IPS-20b (cell line): ENCODE data around the gene C17orf75.
"Not testable (repeated sequence)": the region's sequence is repeated elsewhere in the genome, so short reads cannot be mapped to it uniquely, and the experiment has no call there.

Source experiments
- H3K27ac ChIP-seq: one replicate; pipeline ENCODE4 v1.5.1; 2013; ENCODE audit warnings: low read length
- H3K27me3 ChIP-seq: 2 replicates; pipeline ENCODE4 v1.6.1; 2013; ENCODE audit warnings: mild to moderate bottlenecking, low read length, inconsistent platforms; ENCODE audit not compliant: insufficient read depth
- H3K36me3 ChIP-seq: 2 replicates; pipeline ENCODE4 v1.6.1; 2013; ENCODE audit warnings: low read depth, mild to moderate bottlenecking, inconsistent platforms, low read length, moderate library complexity; ENCODE audit not compliant: insufficient read depth
- H3K4me1 ChIP-seq: 2 replicates; pipeline ENCODE4 v1.6.1; 2013; ENCODE audit warnings: mild to moderate bottlenecking, control low read depth, inconsistent platforms, low read length, moderate library complexity; ENCODE audit not compliant: insufficient read depth
- H3K4me3 ChIP-seq: 2 replicates; pipeline ENCODE4 v1.5.1; 2013; ENCODE audit warnings: mild to moderate bottlenecking, low read length, inconsistent platforms
- H3K9ac ChIP-seq: 2 replicates; pipeline ENCODE4 v1.6.1; 2013; ENCODE audit warnings: low read depth, mild to moderate bottlenecking, inconsistent platforms, low read length, moderate library complexity
- H3K9me3 ChIP-seq: 2 replicates; pipeline ENCODE4 v1.6.1; 2013; ENCODE audit warnings: mild to moderate bottlenecking, low read depth, low read length, inconsistent platforms; ENCODE audit not compliant: insufficient read depth

Gene C17orf75

DNA sequence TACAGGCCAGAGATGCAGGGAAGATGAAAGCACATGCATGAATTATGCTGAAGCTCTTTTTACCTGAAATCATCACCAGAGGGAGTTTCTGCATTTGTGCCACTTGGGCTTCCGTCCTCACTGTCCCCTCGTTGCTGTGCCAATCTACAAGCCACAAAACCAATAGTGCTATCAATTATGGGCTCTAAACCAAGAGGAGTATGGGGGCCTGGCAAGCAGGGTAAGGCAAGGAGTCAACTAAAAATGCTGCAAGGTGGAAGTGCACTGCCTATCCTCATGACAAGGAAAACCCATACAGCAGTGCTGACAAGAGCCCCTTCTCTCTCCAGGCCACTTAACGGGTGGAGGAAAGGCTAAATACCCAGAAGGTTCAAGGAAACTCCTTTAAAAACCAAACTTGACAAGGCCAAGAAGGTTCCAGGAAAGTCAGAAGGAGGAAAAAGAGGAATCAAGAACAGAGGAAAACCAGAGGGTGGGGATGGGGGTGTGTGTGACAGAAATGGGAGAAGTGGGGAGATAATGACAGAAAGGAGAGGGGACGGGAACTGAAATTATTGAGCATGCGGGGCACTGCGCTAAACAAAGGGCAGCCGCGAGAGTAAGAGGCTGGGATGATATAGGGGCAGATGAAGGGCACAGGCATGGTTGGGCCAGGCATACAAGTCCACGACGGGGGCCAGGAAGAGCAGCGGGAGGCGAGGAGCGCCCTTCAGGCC is 674 bp downstream of the C17orf75 start:
- H3K27me3 ChIP-seq, result no peaks in the 10 kb centered on the region
- H3K9ac ChIP-seq, result peak overlapping the region; percentile 94
- H3K27ac ChIP-seq, result peak overlapping the region; percentile 49
- peaks cover 29% of the 10 kb centered on the region for H3K36me3 ChIP-seq
- H3K4me3 ChIP-seq, result peak overlapping the region; percentile 94
- H3K4me1 ChIP-seq, result peaks cover 4% of the 10 kb centered on the region; the same call in 1 of the 2 replicates
- H3K9me3 ChIP-seq, result no peaks in the 10 kb centered on the region

DNA sequence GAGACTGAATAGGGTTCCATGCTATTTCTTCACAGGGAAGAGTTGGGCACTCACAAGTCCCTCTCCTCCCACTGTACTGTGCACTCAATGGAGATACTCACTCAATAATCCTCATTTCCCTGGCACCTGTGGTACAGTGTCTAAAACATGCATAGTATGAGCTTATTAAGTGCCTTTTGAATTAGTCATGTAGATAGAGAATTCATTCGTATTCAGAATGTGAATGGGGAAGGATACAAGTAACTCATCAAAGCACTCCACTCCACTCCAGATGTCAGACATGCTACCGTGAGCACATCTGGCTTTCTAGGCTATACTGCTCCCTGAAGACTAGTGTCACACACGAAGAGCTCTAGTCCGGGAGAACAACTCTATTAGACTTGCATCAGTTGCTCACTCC is 6.3 kb downstream of the C17orf75 start:
- Histone ChIP-seq H3K27ac (no peak overlapping the region), H3K9me3 (no peaks in the 10 kb centered on the region), H3K36me3 (peaks cover 68% of the 10 kb centered on the region)

DNA sequence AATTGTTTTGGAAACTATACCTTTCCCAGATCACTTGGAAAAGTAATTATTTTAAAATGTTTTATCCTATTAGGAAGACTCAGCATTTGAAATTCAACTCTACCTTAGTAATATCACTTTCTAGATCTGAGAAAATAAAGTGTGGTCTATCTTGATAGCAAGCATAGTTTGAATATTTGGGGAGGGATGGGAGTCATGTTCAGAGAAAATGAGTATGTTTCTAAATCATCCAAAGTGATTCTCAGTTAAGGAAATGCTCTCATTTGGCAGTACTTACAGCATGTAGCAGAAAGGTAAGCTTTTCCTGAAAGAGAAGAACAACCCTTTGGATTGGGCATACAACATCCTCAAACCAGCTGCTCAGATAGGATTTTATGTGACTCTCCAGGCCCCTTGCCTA is 6.9 kb downstream of the C17orf75 start:
- H3K9me3 ChIP-seq, result no peaks in the 10 kb centered on the region
- no peak overlapping the region for H3K4me3 ChIP-seq
- no peaks in the 10 kb centered on the region for H3K27me3 ChIP-seq
- H3K36me3 ChIP-seq, result peaks cover 68% of the 10 kb centered on the region
- no peaks in the 10 kb centered on the region for H3K4me1 ChIP-seq
- no peak overlapping the region for H3K9ac ChIP-seq
- no peak overlapping the region for H3K27ac ChIP-seq

More for the DNA sequence above, 6.3 kb downstream of the C17orf75 start:
- H3K4me3 ChIP-seq, result no peak overlapping the region
- no peaks in the 10 kb centered on the region for H3K27me3 ChIP-seq
- H3K9ac ChIP-seq, result no peak overlapping the region
- H3K4me1 ChIP-seq, result no peaks in the 10 kb centered on the region

DNA sequence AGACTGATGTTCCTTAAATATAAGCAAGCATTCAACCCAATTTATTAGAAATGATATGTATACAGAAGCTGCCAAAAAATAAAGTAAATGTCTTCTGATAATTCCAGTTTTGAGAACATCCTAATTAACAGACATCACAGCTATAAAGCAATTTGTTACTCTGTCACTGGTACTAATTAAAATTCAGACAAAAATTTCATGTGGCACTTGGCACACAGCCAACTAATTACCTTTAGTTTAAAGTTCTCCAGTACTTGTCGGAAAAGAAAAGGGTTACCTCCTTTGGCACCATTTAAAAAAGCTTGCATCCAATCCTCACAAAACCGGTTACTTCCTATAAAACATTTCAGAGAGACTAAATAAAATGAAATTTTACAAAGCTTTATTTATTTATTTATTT is 8.8 kb downstream of the C17orf75 start:
- Histone ChIP-seq H3K27ac (no peak overlapping the region), H3K36me3 (peaks cover 56% of the 10 kb centered on the region), H3K9ac (no peak overlapping the region), H3K27me3 (no peaks in the 10 kb centered on the region), H3K4me1 (no peaks in the 10 kb centered on the region), H3K9me3 (no peaks in the 10 kb centered on the region), H3K4me3 (no peak overlapping the region)

DNA sequence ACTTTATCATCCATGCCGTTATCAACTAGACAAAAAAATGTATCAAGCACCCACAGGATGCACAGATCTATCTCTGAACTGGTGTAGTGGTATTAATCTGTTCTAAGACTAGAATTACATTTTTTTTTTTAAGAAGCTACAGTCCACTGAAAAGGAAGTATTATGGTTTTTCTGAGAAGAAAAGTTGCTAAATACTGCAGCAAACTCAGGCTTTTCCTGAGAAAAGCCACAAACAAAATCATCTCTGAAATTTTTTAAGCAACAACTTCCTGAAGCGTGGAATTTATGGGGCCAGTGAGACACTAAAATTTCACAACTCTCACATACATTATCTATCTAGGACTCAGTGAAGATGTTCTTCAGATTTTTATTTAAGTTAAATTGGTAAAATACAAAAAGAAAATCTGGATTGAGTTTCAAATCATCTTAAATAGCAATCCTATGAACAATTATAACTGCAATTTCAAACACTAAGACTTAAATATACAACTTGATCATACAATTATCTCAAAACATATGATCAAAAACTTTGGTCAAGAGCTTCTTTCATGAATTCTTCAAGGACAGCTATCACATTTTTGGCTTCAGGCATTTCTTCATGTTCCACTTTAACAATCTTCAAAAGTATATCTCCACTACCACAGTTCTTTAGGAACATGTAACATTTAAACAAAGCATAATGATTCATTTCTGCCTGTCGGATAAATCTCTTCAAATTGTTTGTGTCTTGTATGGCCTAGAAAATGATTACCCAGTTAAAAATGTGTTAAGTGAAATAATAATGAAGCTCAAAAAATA is 10.5 kb downstream of the C17orf75 start:
- H3K36me3 ChIP-seq, result peaks cover 41% of the 10 kb centered on the region
- H3K27me3 ChIP-seq, result no peaks in the 10 kb centered on the region
- H3K27ac ChIP-seq, result no peak overlapping the region
- H3K9me3 ChIP-seq, result no peaks in the 10 kb centered on the region
- H3K9ac ChIP-seq, result no peak overlapping the region
- H3K4me3 ChIP-seq, result no peak overlapping the region
- H3K4me1 ChIP-seq, result no peaks in the 10 kb centered on the region

DNA sequence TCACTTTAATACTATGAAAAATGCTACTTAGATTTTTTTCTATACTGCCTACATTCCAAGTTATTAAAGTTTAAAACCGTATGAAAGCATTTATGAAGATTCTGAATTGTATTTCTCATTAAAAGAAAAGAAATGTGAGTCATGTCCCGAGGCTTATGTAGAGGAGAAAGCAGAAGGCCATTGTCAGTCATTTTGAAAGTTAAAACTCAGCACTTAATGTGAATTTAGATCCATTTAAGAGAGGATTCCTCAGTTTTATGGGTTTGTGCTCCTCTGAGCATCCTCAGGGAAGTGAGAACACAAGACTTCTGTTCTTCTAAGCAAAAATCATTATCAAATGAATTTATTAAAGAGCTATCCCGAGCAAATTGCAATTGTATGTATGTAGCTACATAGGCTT is 11.8 kb downstream of the C17orf75 start:
- Histone ChIP-seq H3K4me3 (no peak overlapping the region), H3K27me3 (no peaks in the 10 kb centered on the region), H3K9me3 (no peaks in the 10 kb centered on the region), H3K9ac (no peak overlapping the region), H3K27ac (no peak overlapping the region), H3K36me3 (peaks cover 28% of the 10 kb centered on the region), H3K4me1 (no peaks in the 10 kb centered on the region)

DNA sequence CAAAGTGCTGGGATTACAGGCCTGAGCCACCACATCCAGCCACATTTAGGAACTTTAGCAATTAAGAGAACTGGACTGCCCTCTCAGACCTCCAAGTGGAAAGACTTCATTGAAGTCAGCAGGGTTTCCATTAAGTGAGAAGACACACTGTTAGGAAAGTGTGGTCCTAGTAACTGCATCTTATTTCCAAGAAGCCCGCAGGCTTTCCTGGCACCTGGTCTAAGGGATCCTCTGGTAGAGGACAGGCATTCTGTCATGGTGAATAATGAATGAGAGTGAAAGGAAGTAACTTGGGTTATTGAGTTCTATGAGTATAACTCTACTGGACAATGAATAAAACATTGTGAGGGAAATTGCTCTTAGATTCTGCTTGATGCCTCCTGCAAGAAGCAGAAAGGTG is 14.1 kb downstream of the C17orf75 start:
- Histone ChIP-seq H3K9me3 (no peaks in the 10 kb centered on the region), H3K9ac (no peak overlapping the region), H3K4me3 (no peak overlapping the region), H3K36me3 (peaks cover 6% of the 10 kb centered on the region), H3K4me1 (peaks cover 8% of the 10 kb centered on the region; the same call in 1 of the 2 replicates), H3K27ac (no peak overlapping the region), H3K27me3 (no peaks in the 10 kb centered on the region)

DNA sequence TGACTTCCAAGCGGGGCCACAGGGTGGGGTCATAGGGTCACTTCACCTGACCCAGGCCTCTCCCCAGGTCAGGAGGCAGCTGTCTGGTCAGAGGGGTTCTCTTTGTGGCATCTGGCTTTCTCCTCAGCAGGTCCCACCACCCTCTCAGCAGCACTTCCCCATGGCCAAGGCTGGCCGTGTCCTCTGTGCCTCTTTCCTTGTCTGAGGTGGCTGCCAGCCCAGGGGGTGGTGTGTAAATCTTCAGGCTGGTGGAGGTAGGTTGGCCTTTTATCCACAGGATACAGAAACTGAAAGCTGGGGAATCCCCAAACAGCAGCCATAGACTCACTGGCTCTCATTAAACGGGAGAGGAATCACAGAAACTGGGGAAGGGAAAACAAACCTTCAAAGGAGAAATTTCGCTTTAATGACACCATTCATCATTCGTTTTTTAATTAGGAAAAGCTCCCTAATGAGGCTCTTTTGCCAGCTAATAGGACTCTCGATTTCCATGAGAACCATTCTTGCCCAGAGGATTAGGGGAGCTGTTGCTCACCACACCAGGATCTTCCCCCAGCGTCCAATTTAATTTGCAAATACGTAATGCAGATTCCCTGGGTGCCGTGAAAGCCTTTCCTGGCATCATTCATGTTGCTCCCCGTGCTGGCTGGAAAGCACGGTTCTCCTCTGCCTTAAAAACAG is 18.0 kb downstream of the C17orf75 start:
- peak overlapping the region; percentile 39; the same call in 1 of the 2 replicates for H3K9ac ChIP-seq
- peaks cover 8% of the 10 kb centered on the region; the same call in 1 of the 2 replicates for H3K4me1 ChIP-seq
- no peak overlapping the region for H3K4me3 ChIP-seq
- peak overlapping the region; percentile 4 for H3K27ac ChIP-seq
- H3K36me3 ChIP-seq, result no peaks in the 10 kb centered on the region
- H3K9me3 ChIP-seq, result no peaks in the 10 kb centered on the region
- H3K27me3 ChIP-seq, result no peaks in the 10 kb centered on the region

DNA sequence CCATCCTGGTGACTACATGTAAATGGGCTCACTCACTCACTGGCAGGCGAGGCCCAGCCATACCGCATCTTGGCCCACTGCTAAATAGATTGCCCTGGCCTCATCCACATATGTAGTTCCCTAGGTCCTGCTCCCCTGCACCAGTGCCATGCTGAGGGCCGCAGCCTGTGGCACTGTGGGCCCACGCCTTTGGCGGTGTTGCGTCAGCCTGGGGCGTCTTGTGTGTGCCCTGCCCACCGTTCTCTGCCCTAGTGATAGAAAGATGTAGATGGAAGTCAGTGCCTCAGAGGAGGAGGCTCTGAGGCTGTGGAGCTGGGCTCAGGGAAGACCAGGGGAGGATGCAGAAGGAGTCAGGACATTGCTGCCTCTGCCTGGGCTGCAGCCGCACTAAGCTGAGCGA is 18.9 kb downstream of the C17orf75 start:
- Histone ChIP-seq H3K27me3 (no peaks in the 10 kb centered on the region), H3K4me1 (peaks cover 8% of the 10 kb centered on the region; the same call in 1 of the 2 replicates), H3K9me3 (no peaks in the 10 kb centered on the region), H3K9ac (no peak overlapping the region), H3K27ac (no peak overlapping the region), H3K4me3 (no peak overlapping the region), H3K36me3 (no peaks in the 10 kb centered on the region)

DNA sequence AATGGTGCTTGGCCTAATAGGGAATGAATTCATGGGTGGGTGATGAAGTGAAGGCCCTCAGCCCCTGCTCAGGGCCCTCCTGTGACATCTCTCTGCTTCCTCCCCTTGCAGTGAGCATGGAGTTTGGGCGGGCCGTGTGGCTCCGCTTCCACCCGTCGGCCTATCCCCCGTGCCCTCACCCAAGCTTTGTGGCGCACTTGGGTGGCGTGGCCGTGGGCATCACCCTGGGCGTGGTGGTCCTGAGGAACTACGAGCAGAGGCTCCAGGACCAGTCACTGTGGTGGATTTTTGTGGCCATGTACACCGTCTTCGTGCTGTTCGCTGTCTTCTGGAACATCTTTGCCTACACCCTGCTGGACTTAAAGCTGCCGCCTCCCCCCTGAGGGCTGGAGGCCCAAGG is 21.1 kb downstream of the C17orf75 start:
- H3K4me3 ChIP-seq, result no peak overlapping the region
- H3K36me3 ChIP-seq, result no peaks in the 10 kb centered on the region
- no peaks in the 10 kb centered on the region for H3K9me3 ChIP-seq
- no peak overlapping the region for H3K27ac ChIP-seq
- H3K4me1 ChIP-seq, result peaks cover 8% of the 10 kb centered on the region; the same call in 1 of the 2 replicates
- H3K9ac ChIP-seq, result no peak overlapping the region
- H3K27me3 ChIP-seq, result no peaks in the 10 kb centered on the region

DNA sequence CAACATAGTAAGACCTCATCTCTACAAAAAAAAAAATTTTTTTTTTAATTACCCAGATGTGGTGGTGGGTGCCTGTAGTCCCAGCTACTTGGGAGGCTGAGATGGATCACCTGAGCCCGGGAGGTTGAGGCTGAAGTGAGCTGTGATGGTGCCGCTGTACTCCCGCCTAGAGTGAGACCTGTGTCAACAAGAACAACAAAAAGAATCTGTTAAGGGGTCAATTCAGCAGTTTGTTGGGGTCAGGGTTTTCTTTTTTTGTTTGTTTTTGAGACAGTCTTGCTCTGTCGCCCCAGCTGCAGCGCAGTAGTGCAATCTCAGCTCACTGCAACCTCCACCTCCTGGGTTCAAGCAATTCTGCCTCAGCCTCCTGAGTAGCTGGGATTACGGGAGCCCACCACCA is 21.9 kb downstream of the C17orf75 start:
- H3K9ac ChIP-seq, H3K36me3 ChIP-seq: not testable (repeated sequence)

More for the DNA sequence above, 21.9 kb downstream of the C17orf75 start:
- H3K27ac ChIP-seq, H3K4me3 ChIP-seq, H3K9me3 ChIP-seq, H3K4me1 ChIP-seq, H3K27me3 ChIP-seq: not testable (repeated sequence)
